GM06990 (cell line): ENCODE data around the gene PCDHGA6.
"Not testable (repeated sequence)": the region's sequence is repeated elsewhere in the genome, so short reads cannot be mapped to it uniquely, and the experiment has no call there.

Source experiments
- DNase-seq: peaks from one replicate; pipeline ENCODE4 v3.0.0-alpha.2; 2011; ENCODE audit not compliant: insufficient read length; ENCODE audit errors: extremely low read depth
- H3K27me3 ChIP-seq: replicated peaks from 2 replicates; pipeline ENCODE4 v1.6.0; 2011; ENCODE audit warnings: low read length; ENCODE audit not compliant: control insufficient read depth, insufficient read depth
- H3K36me3 ChIP-seq: 2 replicates; pipeline ENCODE4 v1.5.1; 2011; ENCODE audit warnings: low read length; ENCODE audit not compliant: control insufficient read depth, insufficient read depth
- H3K4me3 ChIP-seq: replicated peaks from 2 replicates; pipeline ENCODE4 v1.5.1; 2011; ENCODE audit warnings: low read depth, mild to moderate bottlenecking, control low read depth, low read length
- CTCF ChIP-seq: IDR thresholded peaks from 2 replicates; pipeline ENCODE4 v1.5.1; 2011; ENCODE audit warnings: low read length, control low read depth, mild to moderate bottlenecking, inconsistent platforms; ENCODE audit not compliant: insufficient read depth, poor library complexity, severe bottlenecking

PCDHGA6 gene

DNA sequence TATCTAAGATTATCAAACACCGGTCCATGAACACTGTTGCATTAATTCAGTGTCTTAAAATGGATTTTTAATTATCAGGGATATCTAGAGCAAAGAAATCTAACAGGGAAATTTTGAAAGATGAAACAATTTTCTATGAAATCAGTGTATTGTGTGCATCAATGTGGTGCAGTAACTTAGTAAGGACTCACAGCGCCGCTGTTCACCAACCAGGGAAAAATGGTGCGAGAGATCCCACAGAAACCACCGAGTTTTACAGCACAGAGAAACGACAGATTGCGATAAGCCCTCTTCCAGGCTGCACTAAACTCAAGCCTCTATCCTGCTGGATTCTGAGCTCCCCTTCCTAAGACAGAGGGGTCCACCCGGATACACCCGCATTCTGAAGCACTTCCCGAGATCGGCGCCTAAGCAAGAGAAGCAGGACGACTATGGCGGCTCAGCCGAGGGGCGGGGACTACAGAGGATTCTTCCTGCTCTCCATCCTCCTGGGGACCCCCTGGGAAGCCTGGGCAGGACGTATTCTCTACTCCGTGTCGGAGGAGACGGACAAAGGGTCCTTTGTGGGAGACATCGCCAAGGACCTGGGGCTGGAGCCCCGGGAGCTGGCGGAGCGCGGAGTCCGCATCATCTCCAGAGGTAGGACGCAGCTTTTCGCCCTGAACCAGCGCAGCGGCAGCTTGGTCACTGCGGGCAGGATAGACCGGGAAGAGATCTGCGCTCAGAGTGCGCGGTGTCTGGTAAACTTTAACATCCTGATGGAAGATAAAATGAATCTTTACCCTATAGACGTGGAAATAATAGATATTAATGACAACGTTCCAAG lies 9.0 kb downstream of the PCDHGA6 start, which contains the start of gene PCDHGA7:
Gene PCDHGA7, plus strand, starts transcription at position 274 of the 826 bp plus-strand sequence. Its CDS starts 158 bp downstream, at position 432.
- TF ChIP-seq CTCF: no peak
- no peaks in the 10 kb centered on the region for H3K36me3 ChIP-seq
- no peak within 1 kb of the TSS for H3K4me3 ChIP-seq
- no peak for DNase-seq
- H3K27me3 ChIP-seq: no peaks in the 10 kb centered on the region

GRCh38 chr5:141383345-141383744 lies 9.7 kb downstream of the PCDHGA6 start:
- no peaks in the 10 kb centered on the region for H3K36me3 ChIP-seq
- no peaks in the 10 kb centered on the region for H3K27me3 ChIP-seq

DNA sequence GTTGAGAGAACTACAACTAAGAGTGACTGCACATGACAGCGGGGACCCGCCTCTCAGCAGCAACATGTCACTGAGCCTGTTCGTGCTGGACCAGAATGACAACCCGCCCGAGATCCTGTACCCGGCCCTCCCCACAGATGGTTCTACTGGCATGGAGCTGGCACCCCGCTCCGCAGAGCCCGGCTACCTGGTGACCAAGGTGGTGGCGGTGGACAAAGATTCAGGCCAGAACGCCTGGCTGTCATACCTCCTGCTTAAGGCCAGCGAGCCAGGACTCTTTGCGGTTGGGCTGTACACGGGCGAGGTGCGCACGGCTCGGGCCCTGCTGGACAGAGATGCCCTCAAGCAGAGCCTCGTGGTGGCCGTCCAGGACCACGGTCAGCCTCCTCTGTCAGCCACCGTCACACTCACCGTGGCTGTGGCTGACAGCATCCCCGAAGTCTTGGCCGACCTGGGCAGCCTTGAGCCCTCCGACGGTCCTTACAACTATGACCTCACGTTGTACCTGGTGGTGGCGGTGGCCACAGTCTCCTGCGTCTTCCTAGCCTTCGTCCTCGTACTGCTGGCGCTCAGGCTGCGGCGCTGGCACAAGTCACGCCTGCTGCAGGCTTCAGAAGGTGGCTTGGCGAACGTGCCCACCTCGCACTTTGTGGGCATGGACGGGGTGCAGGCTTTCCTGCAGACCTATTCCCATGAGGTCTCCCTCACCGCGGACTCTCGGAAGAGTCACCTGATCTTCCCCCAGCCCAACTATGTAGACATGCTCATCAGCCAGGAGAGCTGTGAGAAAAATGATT lies 11.0 kb downstream of the PCDHGA6 start:
- Histone ChIP-seq H3K4me3 (no peak overlapping the region), H3K27me3 (no peaks in the 10 kb centered on the region), H3K36me3 (no peaks in the 10 kb centered on the region)
- TF ChIP-seq CTCF: no peak
- no peak for DNase-seq

More at GRCh38 chr5:141383345-141383744, 9.7 kb downstream of the PCDHGA6 start:
- no peak for DNase-seq
- no peak for TF ChIP-seq CTCF
- no peak overlapping the region for H3K4me3 ChIP-seq

- not testable (repeated sequence) for DNase-seq, H3K27me3 ChIP-seq, H3K36me3 ChIP-seq, H3K4me3 ChIP-seq
These were observed 14.0 kb downstream of the PCDHGA6 start, which contains the start of gene PCDHGB4 for GRCh38 chr5:141387557-141388311. PCDHGB4 (plus strand) TSS chr5:141387698; CDS start chr5:141387885, 187 bp downstream.

DNA sequence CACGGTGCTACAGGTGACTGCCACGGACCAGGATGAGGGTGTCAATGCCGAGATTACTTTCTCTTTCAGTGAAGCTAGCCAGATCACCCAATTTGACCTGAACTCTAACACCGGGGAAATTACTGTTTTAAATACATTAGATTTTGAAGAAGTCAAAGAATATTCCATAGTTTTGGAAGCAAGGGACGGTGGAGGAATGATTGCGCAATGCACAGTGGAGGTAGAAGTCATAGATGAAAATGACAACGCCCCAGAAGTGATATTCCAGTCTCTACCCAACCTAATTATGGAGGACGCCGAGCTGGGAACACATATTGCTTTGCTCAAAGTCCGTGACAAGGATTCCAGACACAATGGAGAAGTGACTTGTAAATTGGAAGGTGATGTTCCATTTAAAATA lies 15.0 kb downstream of the PCDHGA6 start:
- no peaks in the 10 kb centered on the region for H3K36me3 ChIP-seq
- H3K4me3 ChIP-seq: no peak overlapping the region
- TF ChIP-seq CTCF: no peak
- DNase-seq: no peak
- H3K27me3 ChIP-seq: no peaks in the 10 kb centered on the region
